Kidney epithelial cell (primary cell): Measurements from ENCODE around the gene LRCH1. TPM values are rescaled to one million over a fixed set of nuclear protein-coding genes. Genes with fewer than 3 reads are reported as not detected.

Experiments used
- DNase-seq: peaks from one replicate; pipeline ENCODE4 v3.0.0-alpha.2; 2010; ENCODE audit warnings: low read depth
- H3K27me3 ChIP-seq: 2 replicates; pipeline ENCODE4 v1.6.0; 2011; ENCODE audit warnings: low read length; ENCODE audit not compliant: control insufficient read depth, insufficient read depth
- H3K36me3 ChIP-seq: 2 replicates; pipeline ENCODE4 v1.5.1; 2011; ENCODE audit warnings: low read length; ENCODE audit not compliant: control insufficient read depth, insufficient read depth
- H3K4me3 ChIP-seq: 2 replicates; pipeline ENCODE4 v1.5.1; 2011; ENCODE audit warnings: low read depth, mild to moderate bottlenecking, control low read depth, low read length
- total RNA-seq: library from RNA; depleted of rRNA; stranded (reverse); fragments of >200 nt; gene quantifications from 2 replicates; pipeline ENCODE4 v1.2.3, GENCODE V29; 2015
- TF ChIP-seq, protein P1 (sequence below): IDR thresholded peaks from 2 replicates; pipeline ENCODE4 v1.5.1; 2011; ENCODE audit warnings: mild to moderate bottlenecking, moderate library complexity, low read length, control low read depth, inconsistent platforms; ENCODE audit not compliant: insufficient read depth, poor library complexity, severe bottlenecking

The LRCH1 gene
- total RNA-seq, 1 donor from 2014 or later = 14.0 TPM

DNA sequence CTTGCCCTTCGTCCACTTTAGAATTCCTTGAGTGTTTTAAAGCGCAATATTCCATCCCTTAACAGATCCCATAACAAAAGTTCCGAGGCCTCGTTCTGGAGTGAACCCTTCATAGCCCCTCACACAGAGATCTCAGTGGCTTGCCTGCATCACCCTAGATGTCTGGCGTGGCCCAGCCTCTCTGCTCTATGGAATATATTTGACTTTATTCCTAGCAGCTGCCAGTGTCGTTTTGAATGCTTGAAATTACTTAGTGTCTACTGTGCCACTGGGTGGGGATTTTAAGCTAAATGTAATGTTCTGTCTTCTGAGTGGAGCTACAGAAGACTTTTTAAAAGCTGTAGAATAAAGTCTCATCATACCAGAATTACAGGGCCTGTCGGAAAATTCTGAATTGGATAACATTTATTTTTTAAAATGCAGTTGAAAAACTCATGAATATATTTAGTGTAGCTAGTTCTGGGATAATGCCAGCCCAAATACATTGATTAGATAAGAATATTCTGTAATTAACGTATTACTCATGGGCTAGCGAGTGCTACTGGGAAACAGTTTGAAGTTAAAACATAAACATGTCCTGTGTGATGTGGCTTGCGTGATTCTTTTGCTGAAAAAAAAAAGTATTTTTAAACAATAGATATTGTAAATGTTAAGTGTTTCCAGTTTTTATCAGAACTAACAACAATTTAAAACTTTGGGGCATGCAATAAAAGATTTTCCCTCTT, 132.2 kb downstream of the LRCH1 start:
- no peak overlapping the region for H3K4me3 ChIP-seq
- no peak for DNase-seq
- TF ChIP-seq, protein P1, sequence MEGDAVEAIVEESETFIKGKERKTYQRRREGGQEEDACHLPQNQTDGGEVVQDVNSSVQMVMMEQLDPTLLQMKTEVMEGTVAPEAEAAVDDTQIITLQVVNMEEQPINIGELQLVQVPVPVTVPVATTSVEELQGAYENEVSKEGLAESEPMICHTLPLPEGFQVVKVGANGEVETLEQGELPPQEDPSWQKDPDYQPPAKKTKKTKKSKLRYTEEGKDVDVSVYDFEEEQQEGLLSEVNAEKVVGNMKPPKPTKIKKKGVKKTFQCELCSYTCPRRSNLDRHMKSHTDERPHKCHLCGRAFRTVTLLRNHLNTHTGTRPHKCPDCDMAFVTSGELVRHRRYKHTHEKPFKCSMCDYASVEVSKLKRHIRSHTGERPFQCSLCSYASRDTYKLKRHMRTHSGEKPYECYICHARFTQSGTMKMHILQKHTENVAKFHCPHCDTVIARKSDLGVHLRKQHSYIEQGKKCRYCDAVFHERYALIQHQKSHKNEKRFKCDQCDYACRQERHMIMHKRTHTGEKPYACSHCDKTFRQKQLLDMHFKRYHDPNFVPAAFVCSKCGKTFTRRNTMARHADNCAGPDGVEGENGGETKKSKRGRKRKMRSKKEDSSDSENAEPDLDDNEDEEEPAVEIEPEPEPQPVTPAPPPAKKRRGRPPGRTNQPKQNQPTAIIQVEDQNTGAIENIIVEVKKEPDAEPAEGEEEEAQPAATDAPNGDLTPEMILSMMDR = no peak
- no peaks in the 10 kb centered on the region for H3K27me3 ChIP-seq
- no peaks in the 10 kb centered on the region for H3K36me3 ChIP-seq

DNA sequence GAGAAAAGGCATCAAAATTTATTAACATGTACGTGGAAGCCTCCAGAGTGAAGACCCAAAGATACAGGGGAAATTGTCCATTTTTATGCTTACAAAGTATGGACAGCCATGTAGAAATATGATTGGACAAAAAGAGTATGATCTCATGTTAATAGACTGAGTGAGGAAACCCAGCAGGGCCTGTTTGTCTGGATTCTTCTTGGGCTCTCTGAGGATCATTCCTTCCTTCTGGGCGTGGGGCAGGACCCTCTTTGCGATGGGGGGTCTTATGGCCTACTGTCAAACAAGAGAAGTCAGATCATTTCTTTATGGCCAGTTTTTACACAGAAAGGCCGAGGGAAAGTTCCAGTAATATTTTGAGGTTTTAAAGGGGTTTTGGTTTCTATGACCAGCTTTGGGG, 133.2 kb downstream of the LRCH1 start:
- no peak for DNase-seq
- Histone ChIP-seq H3K36me3 (no peaks in the 10 kb centered on the region), H3K4me3 (no peak overlapping the region), H3K27me3 (no peaks in the 10 kb centered on the region)
- TF ChIP-seq, protein P1 = no peak

DNA sequence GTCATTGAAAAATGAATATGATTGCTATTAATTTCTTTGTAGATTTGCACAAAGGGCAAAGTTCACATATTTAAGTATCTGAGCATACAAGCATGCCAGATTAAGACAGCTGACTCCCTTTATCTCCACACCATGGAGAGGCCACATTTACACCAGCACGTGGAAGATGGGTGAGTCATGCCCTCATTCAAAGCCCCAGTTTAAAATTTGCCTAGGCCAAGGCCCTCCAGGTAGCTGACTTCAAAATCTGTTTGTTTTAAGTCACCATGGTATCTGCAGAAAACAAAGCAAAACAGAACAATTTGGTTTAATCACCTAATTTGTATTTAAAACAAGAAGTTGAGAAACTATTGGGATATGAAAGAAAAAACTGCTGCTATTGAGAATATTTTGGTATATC, 134.8 kb downstream of the LRCH1 start:
- DNase-seq = no peak
- no peak overlapping the region for H3K4me3 ChIP-seq
- TF ChIP-seq, protein P1 = no peak
- H3K36me3 ChIP-seq = no peaks in the 10 kb centered on the region
- H3K27me3 ChIP-seq = no peaks in the 10 kb centered on the region

DNA sequence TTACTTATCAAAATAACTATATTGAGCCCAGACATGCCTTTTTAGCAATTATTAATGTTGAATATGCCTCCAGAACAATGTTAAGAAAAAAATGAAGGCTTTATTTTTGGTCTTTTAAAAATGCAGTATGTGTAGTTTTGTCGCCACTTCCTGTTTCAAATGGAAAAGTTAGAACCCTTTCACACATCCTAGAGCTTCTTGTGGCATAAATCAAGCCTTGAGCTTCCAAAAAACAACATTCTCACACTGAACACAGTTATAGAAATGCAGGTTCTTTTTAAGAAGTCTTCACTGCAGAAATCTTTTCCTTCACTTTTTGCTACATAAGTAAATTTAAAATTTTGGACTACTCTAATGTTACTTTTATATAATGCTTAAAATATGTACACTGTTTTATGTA, 135.3 kb downstream of the LRCH1 start:
- H3K36me3 ChIP-seq = no peaks in the 10 kb centered on the region
- no peak overlapping the region for H3K4me3 ChIP-seq
- no peak for DNase-seq
- no peaks in the 10 kb centered on the region for H3K27me3 ChIP-seq
- TF ChIP-seq, protein P1 = no peak

DNA sequence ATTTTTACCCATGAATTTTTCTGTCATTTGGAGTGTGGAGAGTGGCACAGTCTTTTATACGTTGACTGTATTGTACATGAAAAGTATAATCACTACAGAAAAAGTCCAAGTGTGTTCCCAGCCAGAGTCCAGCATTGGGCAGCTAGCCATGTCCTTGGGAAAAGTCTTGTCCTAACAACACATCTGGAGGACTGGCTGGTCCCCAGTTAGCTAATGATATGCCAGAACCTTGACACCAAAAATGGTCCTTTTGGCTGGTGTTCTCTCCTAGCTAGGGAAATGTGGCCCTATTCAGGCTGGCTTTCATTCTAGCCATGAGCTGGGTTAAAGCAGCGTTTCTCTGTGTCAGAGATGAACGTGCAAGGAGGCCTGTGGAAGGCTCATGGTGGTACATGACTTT, 145.0 kb downstream of the LRCH1 start:
- DNase-seq = no peak
- Histone ChIP-seq H3K36me3 (peaks cover 1% of the 10 kb centered on the region), H3K27me3 (no peaks in the 10 kb centered on the region), H3K4me3 (no peak overlapping the region)
- TF ChIP-seq, protein P1 = no peak

DNA sequence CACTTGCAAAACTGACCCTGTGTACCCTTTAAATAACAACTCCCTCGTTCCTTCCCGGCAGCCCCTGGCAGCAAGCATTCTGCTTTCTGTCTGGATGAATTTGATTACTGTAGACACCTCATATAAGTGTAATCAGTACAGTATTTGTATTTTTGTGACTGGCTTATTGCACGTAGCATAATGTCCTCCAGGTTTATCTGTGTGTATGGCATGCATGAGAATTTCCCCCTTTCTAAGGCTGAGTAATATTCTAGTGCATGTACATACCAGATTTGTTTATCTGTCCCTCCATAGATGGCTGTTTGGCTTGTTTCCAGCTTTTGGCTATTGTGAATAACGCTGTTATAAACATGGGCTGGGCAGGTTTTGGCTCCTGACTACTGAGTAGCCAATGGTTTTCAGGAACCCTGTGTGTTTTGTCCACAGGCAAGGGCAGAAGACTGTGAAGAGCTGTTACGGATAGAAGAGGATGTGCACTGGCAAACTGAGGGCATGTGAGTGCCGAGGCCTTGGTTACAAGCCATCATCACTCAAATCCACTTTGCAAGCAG, 146.0 kb downstream of the LRCH1 start:
- DNase-seq = no peak
- H3K36me3 ChIP-seq = peaks cover 1% of the 10 kb centered on the region
- TF ChIP-seq, protein P1 = no peak
- no peaks in the 10 kb centered on the region for H3K27me3 ChIP-seq
- no peak overlapping the region for H3K4me3 ChIP-seq
